ENCODE measurements around the gene DNASE1L1. TPM values are rescaled to one million over a fixed set of nuclear protein-coding genes. Genes with fewer than 3 reads are reported as not detected.
A peak's percentile ranks its signal among the peaks of the same experiment; 100 is the strongest.

DNASE1L1 gene
- total RNA-seq, 6 experiments from 2014 or later, result 11.7 to 19.5 (median 14.9) TPM

DNA sequence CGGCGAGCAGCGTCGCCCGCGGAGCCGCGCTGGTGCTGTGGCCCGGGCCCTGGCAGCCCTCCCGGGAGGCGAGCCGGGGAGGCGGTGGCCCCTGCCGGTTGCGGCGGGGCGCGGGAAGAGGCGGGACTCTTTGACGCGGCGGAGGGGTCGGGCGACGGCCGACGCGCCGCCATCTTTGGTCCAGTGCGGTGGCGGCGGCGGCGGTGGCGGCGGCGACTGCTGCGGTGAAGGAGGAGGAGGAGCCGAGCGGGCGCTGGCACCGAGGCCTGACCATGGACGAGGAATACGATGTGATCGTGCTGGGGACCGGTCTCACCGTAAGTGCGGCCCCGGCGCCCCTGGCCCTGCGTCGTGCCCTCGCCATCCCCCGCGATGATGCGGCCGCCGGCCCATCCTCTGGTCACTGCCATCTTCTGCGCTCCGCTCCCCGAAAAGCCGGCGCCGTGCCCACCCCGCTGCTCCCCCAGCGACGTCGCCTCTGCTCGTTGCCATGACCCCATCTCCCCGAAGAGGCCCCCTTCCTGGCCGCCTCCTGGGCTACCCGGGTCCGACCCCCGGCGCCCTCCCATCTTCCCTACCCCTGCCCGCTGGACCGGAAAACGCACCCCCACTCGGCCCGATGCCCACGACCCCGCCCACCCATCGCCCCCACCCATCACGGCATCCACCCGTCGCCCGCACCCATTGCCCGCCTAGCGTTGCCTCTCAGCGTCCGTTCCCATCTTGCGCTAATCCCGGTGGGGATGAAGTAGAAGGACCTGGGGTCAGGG lies 28.1 kb upstream of the DNASE1L1 start, which contains the start of gene GDI1:
Gene GDI1, plus strand, starts transcription at position 172 of the 770 bp plus-strand sequence. Its CDS starts 101 bp downstream, at position 273.
- Histone ChIP-seq H3K4me3 (peak within 1 kb of the TSS; percentile 70 to 77 (median 71)), H3K27ac (peak within 1 kb of the TSS; percentile 50 to 73 (median 57)), H3K36me3 (peaks cover 0 to 2% (median 0%) of the 10 kb centered on the region in 4 donors), H3K4me1 (no peaks in the 10 kb centered on the region), H3K9me3 (no peaks in the 10 kb centered on the region), H3K27me3 (no peaks in the 10 kb centered on the region)
- TF ChIP-seq, protein P1, sequence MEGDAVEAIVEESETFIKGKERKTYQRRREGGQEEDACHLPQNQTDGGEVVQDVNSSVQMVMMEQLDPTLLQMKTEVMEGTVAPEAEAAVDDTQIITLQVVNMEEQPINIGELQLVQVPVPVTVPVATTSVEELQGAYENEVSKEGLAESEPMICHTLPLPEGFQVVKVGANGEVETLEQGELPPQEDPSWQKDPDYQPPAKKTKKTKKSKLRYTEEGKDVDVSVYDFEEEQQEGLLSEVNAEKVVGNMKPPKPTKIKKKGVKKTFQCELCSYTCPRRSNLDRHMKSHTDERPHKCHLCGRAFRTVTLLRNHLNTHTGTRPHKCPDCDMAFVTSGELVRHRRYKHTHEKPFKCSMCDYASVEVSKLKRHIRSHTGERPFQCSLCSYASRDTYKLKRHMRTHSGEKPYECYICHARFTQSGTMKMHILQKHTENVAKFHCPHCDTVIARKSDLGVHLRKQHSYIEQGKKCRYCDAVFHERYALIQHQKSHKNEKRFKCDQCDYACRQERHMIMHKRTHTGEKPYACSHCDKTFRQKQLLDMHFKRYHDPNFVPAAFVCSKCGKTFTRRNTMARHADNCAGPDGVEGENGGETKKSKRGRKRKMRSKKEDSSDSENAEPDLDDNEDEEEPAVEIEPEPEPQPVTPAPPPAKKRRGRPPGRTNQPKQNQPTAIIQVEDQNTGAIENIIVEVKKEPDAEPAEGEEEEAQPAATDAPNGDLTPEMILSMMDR (IDR thresholded peaks at IDR 0.05), result no peak
- peak; percentile 34 for TF ChIP-seq POLR2A (IDR thresholded peaks at IDR 0.05)
- DNase-seq, result peak in 1 of 3 donors; percentile 55
- intact Hi-C loops (cut with DNase I), result no loop called here
- peak; percentile 23 to 68 (median 54) for ATAC-seq
- WGBS (ENCODE audit: insufficient coverage, low coverage, low lambda C conversion rate, missing lambda C conversion rate), result 41% methylated on average over 41 of the region's 93 CpGs

DNA sequence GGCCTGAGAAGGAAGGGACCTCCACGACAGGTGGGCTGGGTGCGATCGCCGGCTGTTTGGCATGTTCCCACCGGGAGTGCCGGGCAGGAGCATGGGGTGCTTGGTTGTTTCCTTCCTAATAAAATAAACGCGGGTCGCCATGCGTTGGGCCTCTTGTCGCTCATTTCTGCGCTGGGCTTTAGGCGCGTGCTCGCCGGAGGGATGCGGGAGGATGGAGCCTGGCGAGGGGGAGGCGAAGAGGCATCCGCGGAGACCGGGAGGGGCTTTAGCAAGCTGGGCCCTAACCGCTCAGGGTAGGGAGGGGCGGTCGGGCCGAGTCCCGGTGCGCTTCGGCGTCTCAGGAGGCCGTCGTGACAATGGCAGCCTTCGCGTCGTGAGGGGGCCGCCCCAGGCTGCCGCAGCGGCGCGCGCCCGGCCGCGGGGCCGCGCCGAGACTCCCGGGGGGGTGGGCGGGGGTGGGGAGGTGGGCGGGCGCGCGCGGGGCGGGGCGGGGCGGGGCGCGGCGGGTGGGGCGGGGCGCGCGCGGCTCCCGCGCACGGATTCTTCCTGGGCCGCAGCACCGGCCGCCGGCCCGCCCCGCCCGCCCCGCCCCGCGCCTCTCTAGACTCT lies 27.4 kb upstream of the DNASE1L1 start:
- no peak for DNase-seq
- peaks cover 0 to 2% (median 0%) of the 10 kb centered on the region in 4 donors for H3K36me3 ChIP-seq
- H3K9me3 ChIP-seq, result no peaks in the 10 kb centered on the region
- intact Hi-C loops (cut with DNase I), result no loop called here
- WGBS (ENCODE audit: insufficient coverage, low coverage, low lambda C conversion rate, missing lambda C conversion rate), result 30% methylated on average over 25 of the region's 78 CpGs
- H3K4me3 ChIP-seq, result peak overlapping the region; percentile 70 to 77 (median 71)
- peak in 3 of 4 donors; percentile 14 to 52 (median 44) for ATAC-seq
- H3K27ac ChIP-seq, result peak overlapping the region; percentile 50 to 73 (median 57)
- no peaks in the 10 kb centered on the region for H3K4me1 ChIP-seq
- no peak for TF ChIP-seq POLR2A (IDR thresholded peaks at IDR 0.05)
- TF ChIP-seq, protein P1 (IDR thresholded peaks at IDR 0.05), result no peak
- H3K27me3 ChIP-seq, result no peaks in the 10 kb centered on the region

DNA sequence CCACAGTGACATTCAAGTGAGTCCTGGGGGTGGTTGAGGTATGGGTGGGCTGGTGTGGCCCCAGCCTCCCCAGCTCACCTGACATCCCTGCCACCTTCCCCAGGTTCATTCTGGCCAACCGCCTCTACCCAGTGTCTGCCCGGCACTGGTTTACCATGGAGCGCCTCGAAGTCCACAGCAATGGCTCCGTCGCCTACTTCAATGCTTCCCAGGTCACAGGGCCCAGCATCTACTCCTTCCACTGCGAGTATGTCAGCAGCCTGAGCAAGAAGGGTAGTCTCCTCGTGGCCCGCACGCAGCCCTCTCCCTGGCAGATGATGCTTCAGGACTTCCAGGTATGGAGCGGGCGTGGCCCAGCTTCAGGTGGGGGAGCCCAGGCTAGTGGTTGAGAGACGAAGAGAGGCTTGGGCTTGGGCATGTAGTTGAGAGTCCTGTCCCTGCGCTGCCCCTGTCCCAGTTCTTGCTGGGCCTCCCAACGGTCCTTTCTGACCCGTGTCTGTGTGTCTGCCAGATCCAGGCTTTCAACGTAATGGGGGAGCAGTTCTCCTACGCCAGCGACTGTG lies 26.2 kb upstream of the DNASE1L1 start:
- intact Hi-C loops (cut with DNase I), result no loop called here
- Histone ChIP-seq H3K36me3 (peaks cover 0 to 2% (median 0%) of the 10 kb centered on the region in 4 donors), H3K4me1 (no peaks in the 10 kb centered on the region), H3K27me3 (no peaks in the 10 kb centered on the region), H3K27ac (no peak overlapping the region), H3K4me3 (no peak overlapping the region), H3K9me3 (no peaks in the 10 kb centered on the region)
- TF ChIP-seq POLR2A (IDR thresholded peaks at IDR 0.05), result no peak
- TF ChIP-seq, protein P1 (IDR thresholded peaks at IDR 0.05), result no peak
- ATAC-seq, result no peak
- WGBS (ENCODE audit: insufficient coverage, low coverage, low lambda C conversion rate, missing lambda C conversion rate), result no CpG with 5 or more reads among the region's 19 CpGs
- DNase-seq, result no peak

DNA sequence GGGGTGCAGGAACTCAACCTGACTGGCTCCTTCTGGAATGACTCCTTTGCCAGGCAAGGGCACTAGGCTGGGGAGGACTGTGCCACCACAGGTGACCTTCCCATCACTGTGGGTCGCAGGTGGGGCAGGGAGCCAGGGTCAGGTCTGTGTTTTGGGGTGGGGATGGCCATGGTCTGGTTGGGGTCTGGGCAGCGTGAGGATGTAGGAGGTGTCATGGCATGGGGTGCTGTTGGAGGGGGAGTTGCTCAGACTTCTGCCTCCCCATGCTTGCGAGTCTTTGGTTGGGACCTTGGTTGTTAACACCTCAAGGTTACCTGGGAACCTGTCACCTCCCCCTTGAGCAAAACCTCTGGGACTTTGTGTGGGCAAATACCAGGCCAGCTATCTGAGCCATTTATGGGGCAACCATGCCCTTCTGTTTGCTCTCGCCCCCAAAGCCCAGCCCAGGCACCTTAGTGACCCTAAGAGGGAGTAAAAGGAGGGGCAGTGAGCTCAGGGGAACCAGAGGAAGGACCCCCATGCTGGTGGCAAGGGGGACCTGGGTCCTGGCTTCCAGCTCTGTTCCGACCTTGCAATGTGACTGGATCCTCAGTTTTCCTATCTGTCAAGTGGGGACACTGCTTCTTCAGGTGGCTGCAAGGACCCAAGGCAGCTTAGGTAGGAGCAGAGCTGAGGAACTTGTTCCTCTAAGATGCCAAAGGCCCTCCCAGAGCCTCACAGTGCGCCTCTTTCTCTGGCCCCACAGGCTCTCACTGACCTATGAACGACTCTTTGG lies 25.5 kb upstream of the DNASE1L1 start:
- 67% methylated on average over 1 of the region's 7 CpGs for WGBS (ENCODE audit: insufficient coverage, low coverage, low lambda C conversion rate, missing lambda C conversion rate)
- Histone ChIP-seq H3K36me3 (peaks cover 0 to 2% (median 0%) of the 10 kb centered on the region in 4 donors), H3K27ac (no peak overlapping the region), H3K9me3 (no peaks in the 10 kb centered on the region), H3K27me3 (no peaks in the 10 kb centered on the region), H3K4me3 (no peak overlapping the region), H3K4me1 (peaks cover 0 to 2% (median 0%) of the 10 kb centered on the region in 4 donors)
- intact Hi-C loops (cut with DNase I), result no loop called here
- no peak for ATAC-seq
- no peak for TF ChIP-seq POLR2A (IDR thresholded peaks at IDR 0.05)
- TF ChIP-seq, protein P1 (IDR thresholded peaks at IDR 0.05), result no peak
- DNase-seq, result no peak
